ENCODE data around the gene XRN2.

Gene XRN2

GRCh38 chr20:21303061-21303871, at the start of gene XRN2:
Gene XRN2 (plus strand): TSS chr20:21303331. CDS start chr20:21303399, 68 bp downstream.
- Histone ChIP-seq H3K9me3 (ENCODE audit: insufficient read depth, low read depth, low read length) (no peaks in the 10 kb centered on the region), H3K27ac (ENCODE audit: low read length) (peak within 1 kb of the TSS; percentile 88), H3K4me3 (ENCODE audit: low read length) (peak within 1 kb of the TSS; percentile 86), H3K9ac (ENCODE audit: low read depth, low read length) (peak within 1 kb of the TSS; percentile 89), H3K4me1 (ENCODE audit: insufficient read depth, low read length) (peaks cover 6% of the 10 kb centered on the region; the same call in 1 of the 2 replicates), H3K36me3 (ENCODE audit: insufficient read depth, low read depth, low read length) (peaks cover 6% of the 10 kb centered on the region; the same call in 1 of the 2 replicates), H3K27me3 (ENCODE audit: insufficient read depth, low read length) (no peaks in the 10 kb centered on the region; the same call in 1 of the 2 replicates)

DNA sequence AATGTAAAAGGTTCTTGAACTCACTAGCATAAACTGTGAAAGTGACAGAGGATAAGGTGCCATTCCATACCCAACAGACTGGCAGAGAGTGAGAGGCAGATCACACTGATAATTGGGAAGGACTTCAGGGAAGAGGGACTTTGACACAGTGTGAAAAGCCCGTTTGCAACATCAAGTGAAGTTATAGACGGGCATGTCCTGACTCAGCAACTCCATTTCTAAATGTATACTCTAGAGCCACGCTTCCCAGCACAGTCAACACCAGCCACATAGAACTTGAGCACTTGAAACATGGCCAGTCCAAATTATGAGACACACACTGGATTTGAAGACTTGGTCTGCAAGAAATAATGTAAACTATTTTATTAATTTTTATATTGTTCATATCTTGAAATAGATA, 45.9 kb upstream of the XRN2 start:
- Histone ChIP-seq H3K27me3 (ENCODE audit: insufficient read depth, low read length) (no peaks in the 10 kb centered on the region), H3K4me1 (ENCODE audit: insufficient read depth, low read length) (no peaks in the 10 kb centered on the region), H3K27ac (ENCODE audit: low read length) (no peak overlapping the region), H3K4me3 (ENCODE audit: low read length) (no peak overlapping the region), H3K9ac (ENCODE audit: low read depth, low read length) (no peak overlapping the region), H3K36me3 (ENCODE audit: insufficient read depth, low read depth, low read length) (no peaks in the 10 kb centered on the region), H3K9me3 (ENCODE audit: insufficient read depth, low read depth, low read length) (no peaks in the 10 kb centered on the region)

- Histone ChIP-seq H3K4me3 (ENCODE audit: low read length) (no peak overlapping the region), H3K27me3 (ENCODE audit: insufficient read depth, low read length) (no peaks in the 10 kb centered on the region), H3K36me3 (ENCODE audit: insufficient read depth, low read depth, low read length) (no peaks in the 10 kb centered on the region), H3K27ac (ENCODE audit: low read length) (no peak overlapping the region), H3K4me1 (ENCODE audit: insufficient read depth, low read length) (no peaks in the 10 kb centered on the region), H3K9ac (ENCODE audit: low read depth, low read length) (no peak overlapping the region), H3K9me3 (ENCODE audit: insufficient read depth, low read depth, low read length) (no peaks in the 10 kb centered on the region)
Measured at GRCh38 chr20:21258411-21258810, 44.7 kb upstream of the XRN2 start.

GRCh38 chr20:21259346-21259745, 43.8 kb upstream of the XRN2 start:
- H3K4me1 ChIP-seq (ENCODE audit: insufficient read depth, low read length), result no peaks in the 10 kb centered on the region
- H3K4me3 ChIP-seq (ENCODE audit: low read length), result no peak overlapping the region
- H3K9ac ChIP-seq (ENCODE audit: low read depth, low read length), result no peak overlapping the region
- no peak overlapping the region for H3K27ac ChIP-seq (ENCODE audit: low read length)
- no peaks in the 10 kb centered on the region for H3K36me3 ChIP-seq (ENCODE audit: insufficient read depth, low read depth, low read length)
- no peaks in the 10 kb centered on the region for H3K27me3 ChIP-seq (ENCODE audit: insufficient read depth, low read length)
- no peaks in the 10 kb centered on the region for H3K9me3 ChIP-seq (ENCODE audit: insufficient read depth, low read depth, low read length)

GRCh38 chr20:21262812-21263211, 40.3 kb upstream of the XRN2 start:
- H3K4me3 ChIP-seq (ENCODE audit: low read length), result no peak overlapping the region
- peaks cover 7% of the 10 kb centered on the region; the same call in 1 of the 2 replicates for H3K9me3 ChIP-seq (ENCODE audit: insufficient read depth, low read depth, low read length)
- no peak overlapping the region for H3K27ac ChIP-seq (ENCODE audit: low read length)
- no peaks in the 10 kb centered on the region for H3K4me1 ChIP-seq (ENCODE audit: insufficient read depth, low read length)
- H3K27me3 ChIP-seq (ENCODE audit: insufficient read depth, low read length), result no peaks in the 10 kb centered on the region
- no peaks in the 10 kb centered on the region for H3K36me3 ChIP-seq (ENCODE audit: insufficient read depth, low read depth, low read length)
- H3K9ac ChIP-seq (ENCODE audit: low read depth, low read length), result no peak overlapping the region; the same call in 1 of the 2 replicates

DNA sequence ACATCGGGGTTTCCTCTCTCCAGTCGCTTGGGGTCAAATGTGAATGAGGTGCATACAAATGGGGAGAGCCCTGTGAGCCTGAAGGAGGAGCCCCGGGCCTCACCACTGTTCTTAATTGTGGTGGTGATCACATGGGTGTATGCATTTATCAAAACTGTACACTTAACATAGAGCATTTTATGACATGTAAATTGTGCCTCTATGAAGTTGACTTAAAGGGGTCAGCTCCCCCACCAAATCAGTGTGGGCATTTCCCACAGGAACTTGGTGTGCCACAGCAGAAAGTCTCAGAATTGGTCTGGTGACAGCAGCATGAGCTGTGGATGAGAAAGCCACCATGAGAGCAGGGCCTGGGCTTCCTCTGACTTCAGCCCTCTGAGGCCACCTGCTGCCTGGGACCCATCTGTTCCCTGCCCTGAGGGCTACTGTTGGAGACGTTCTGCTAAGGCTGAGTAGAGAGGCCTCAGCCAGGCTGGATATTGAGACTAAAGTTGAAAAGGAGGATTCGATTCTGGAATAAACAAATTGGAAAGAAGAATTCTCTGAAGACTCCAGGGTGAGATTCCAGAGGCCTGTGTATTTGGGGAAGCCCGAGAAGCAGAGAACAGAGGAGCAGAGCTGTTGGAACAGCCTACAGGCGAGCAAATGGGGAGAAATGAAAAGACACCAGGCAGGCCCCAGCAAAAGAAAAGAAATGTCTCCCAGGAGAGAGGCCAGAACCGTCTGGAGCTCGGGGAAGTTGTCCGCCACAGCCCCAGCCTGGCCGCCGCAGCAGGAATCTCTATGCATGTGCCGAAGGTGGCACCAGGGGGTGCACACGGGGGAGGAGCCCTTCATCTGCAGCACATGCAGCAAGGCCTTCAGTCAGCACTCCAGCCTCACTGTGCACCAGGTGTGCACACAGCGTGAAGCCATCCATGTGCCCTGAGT, 37.6 kb upstream of the XRN2 start:
- Histone ChIP-seq H3K36me3 (ENCODE audit: insufficient read depth, low read depth, low read length) (no peaks in the 10 kb centered on the region), H3K27ac (ENCODE audit: low read length) (no peak overlapping the region), H3K9me3 (ENCODE audit: insufficient read depth, low read depth, low read length) (peaks cover 7% of the 10 kb centered on the region; the same call in 1 of the 2 replicates), H3K4me3 (ENCODE audit: low read length) (no peak overlapping the region), H3K4me1 (ENCODE audit: insufficient read depth, low read length) (no peaks in the 10 kb centered on the region), H3K27me3 (ENCODE audit: insufficient read depth, low read length) (no peaks in the 10 kb centered on the region), H3K9ac (ENCODE audit: low read depth, low read length) (no peak overlapping the region)

GRCh38 chr20:21266191-21266536, 37.0 kb upstream of the XRN2 start:
- Histone ChIP-seq H3K4me1 (ENCODE audit: insufficient read depth, low read length) (no peaks in the 10 kb centered on the region), H3K9ac (ENCODE audit: low read depth, low read length) (no peak overlapping the region), H3K36me3 (ENCODE audit: insufficient read depth, low read depth, low read length) (no peaks in the 10 kb centered on the region), H3K27me3 (ENCODE audit: insufficient read depth, low read length) (no peaks in the 10 kb centered on the region), H3K9me3 (ENCODE audit: insufficient read depth, low read depth, low read length) (peaks cover 7% of the 10 kb centered on the region; the same call in 1 of the 2 replicates), H3K4me3 (ENCODE audit: low read length) (no peak overlapping the region), H3K27ac (ENCODE audit: low read length) (no peak overlapping the region)

DNA sequence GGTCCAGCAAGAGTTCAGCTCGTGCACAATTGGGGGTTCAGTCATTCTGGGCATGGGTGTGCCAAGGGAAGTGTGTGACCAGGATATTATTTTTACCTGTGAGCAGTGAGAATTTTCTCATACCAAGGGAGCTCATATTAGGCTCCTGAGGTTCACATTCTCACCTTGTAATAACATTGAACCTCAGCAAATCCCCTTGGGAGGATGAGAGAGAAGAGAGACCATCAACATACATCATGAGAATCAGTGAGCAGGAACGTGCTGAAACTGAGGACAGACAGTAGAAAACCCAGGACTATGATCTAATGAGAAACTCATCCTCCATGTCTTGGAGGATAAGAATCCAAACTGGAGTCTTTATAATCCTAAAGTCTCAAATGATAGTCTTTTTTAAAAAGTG, 33.4 kb upstream of the XRN2 start:
- Histone ChIP-seq H3K4me1 (ENCODE audit: insufficient read depth, low read length) (no peaks in the 10 kb centered on the region), H3K27ac (ENCODE audit: low read length) (no peak overlapping the region), H3K4me3 (ENCODE audit: low read length) (no peak overlapping the region), H3K27me3 (ENCODE audit: insufficient read depth, low read length) (no peaks in the 10 kb centered on the region), H3K9ac (ENCODE audit: low read depth, low read length) (no peak overlapping the region), H3K9me3 (ENCODE audit: insufficient read depth, low read depth, low read length) (peaks cover 7% of the 10 kb centered on the region; the same call in 1 of the 2 replicates), H3K36me3 (ENCODE audit: insufficient read depth, low read depth, low read length) (no peaks in the 10 kb centered on the region)

GRCh38 chr20:21270806-21271205, 32.3 kb upstream of the XRN2 start:
- no peak overlapping the region for H3K4me3 ChIP-seq (ENCODE audit: low read length)
- peaks cover 7% of the 10 kb centered on the region; the same call in 1 of the 2 replicates for H3K9me3 ChIP-seq (ENCODE audit: insufficient read depth, low read depth, low read length)
- no peaks in the 10 kb centered on the region for H3K36me3 ChIP-seq (ENCODE audit: insufficient read depth, low read depth, low read length)
- H3K27me3 ChIP-seq (ENCODE audit: insufficient read depth, low read length), result no peaks in the 10 kb centered on the region
- H3K9ac ChIP-seq (ENCODE audit: low read depth, low read length), result no peak overlapping the region
- H3K4me1 ChIP-seq (ENCODE audit: insufficient read depth, low read length), result no peaks in the 10 kb centered on the region
- H3K27ac ChIP-seq (ENCODE audit: low read length), result no peak overlapping the region

- Histone ChIP-seq H3K27ac (ENCODE audit: low read length) (no peak overlapping the region), H3K4me3 (ENCODE audit: low read length) (no peak overlapping the region), H3K9ac (ENCODE audit: low read depth, low read length) (no peak overlapping the region), H3K27me3 (ENCODE audit: insufficient read depth, low read length) (no peaks in the 10 kb centered on the region), H3K4me1 (ENCODE audit: insufficient read depth, low read length) (no peaks in the 10 kb centered on the region), H3K9me3 (ENCODE audit: insufficient read depth, low read depth, low read length) (peaks cover under 1% of the 10 kb centered on the region; the same call in 1 of the 2 replicates), H3K36me3 (ENCODE audit: insufficient read depth, low read depth, low read length) (no peaks in the 10 kb centered on the region)
Measured at GRCh38 chr20:21272279-21272678, 30.9 kb upstream of the XRN2 start.

DNA sequence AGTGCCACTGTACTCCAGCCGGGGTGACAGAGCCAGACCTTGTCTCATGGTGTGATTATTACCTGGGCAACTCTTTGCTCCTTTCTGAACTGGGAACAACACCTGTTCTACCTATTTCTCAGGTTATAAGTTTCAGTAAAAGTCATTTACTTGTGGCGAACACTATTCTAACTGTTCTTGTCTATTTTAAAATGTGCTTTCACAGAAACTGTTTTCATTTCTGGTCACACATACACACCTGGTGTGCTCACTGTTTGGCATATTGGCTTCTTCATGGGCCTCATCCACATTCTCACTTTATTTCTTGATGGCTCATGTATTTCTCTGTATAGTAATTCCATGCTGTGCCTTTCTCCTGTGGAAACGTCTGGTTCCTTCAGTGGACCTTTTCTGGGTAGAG, 30.5 kb upstream of the XRN2 start:
- Histone ChIP-seq H3K4me1 (ENCODE audit: insufficient read depth, low read length) (no peaks in the 10 kb centered on the region), H3K36me3 (ENCODE audit: insufficient read depth, low read depth, low read length) (no peaks in the 10 kb centered on the region), H3K9ac (ENCODE audit: low read depth, low read length) (no peak overlapping the region), H3K27me3 (ENCODE audit: insufficient read depth, low read length) (no peaks in the 10 kb centered on the region), H3K4me3 (ENCODE audit: low read length) (no peak overlapping the region), H3K27ac (ENCODE audit: low read length) (no peak overlapping the region), H3K9me3 (ENCODE audit: insufficient read depth, low read depth, low read length) (no peaks in the 10 kb centered on the region)
